Measurements from ENCODE around the gene SNRPB.

SNRPB gene

GRCh38 chr20:2468581-2469407 is 1.8 kb downstream of the SNRPB start:
- DNase-seq (ENCODE audit: low spot score) = no peak
- no peak for TF ChIP-seq CTCF (IDR thresholded peaks at IDR 0.05; ENCODE audit: extremely low read depth, missing control alignments)

GRCh38 chr20:2467412-2467811 is 3.2 kb downstream of the SNRPB start:
- no peak for TF ChIP-seq CTCF (IDR thresholded peaks at IDR 0.05; ENCODE audit: extremely low read depth, missing control alignments)
- DNase-seq (ENCODE audit: low spot score) = no peak

DNA sequence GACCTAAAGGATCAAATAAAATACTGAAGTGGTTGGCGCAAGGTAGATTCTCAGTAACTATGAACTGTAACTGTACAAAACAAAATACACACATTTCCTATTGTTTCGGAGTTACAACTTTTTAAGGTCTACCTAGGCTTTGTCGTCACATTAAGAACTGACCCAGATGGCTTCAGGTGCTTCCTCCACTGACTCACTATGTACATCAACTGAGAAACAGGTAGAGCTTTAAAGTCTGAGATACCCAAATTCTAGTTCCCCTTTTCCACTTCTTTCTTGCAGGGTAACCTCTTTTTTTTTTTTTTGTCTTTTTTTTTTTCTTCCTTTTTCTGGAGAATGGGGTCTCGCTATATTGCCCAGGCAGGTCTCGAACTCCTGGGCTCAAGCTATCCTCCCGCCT is 5.5 kb downstream of the SNRPB start:
- no peak for TF ChIP-seq CTCF (IDR thresholded peaks at IDR 0.05; ENCODE audit: extremely low read depth, missing control alignments)
- DNase-seq (ENCODE audit: low spot score) = no peak

DNA sequence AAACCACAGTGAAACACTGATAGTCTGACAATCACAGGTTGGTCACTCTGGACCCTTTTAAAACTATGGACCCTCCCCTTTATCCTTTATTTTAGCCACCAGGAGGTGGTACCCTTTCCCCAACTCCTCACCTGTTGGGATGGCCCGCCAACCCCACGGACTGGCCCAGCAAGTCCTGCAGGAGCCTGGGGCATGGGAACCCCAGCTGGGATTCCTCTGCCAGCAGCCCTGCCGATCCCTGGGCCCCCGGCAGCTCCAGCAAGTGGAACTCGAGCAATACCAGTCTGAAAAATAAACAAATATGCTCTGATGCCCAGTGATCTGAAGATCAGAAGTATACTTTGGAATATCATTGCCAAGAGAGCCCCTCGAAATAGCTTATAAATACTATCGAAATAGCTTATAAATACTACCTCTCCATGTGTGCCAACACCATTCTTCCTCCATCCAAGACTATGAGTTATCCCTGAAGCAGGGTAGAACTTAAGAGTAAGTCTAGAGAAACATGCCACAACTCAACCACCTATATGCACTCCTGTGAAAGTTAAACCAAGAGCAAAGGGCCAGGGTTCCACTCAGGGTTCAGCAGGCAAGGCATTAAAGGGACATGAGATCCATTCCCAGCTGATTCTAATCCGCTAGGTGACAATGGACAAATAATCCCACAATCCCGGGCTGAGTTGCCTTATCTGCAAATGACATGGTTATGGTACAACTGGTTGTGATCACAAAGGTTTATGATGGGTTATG is 6.8 kb downstream of the SNRPB start:
- DNase-seq (ENCODE audit: low spot score) = no peak
- TF ChIP-seq CTCF (IDR thresholded peaks at IDR 0.05; ENCODE audit: extremely low read depth, missing control alignments) = no peak

- no peak for TF ChIP-seq CTCF (IDR thresholded peaks at IDR 0.05; ENCODE audit: extremely low read depth, missing control alignments)
- DNase-seq (ENCODE audit: low spot score) = no peak
Observed at GRCh38 chr20:2462484-2462883, 8.1 kb downstream of the SNRPB start.

DNA sequence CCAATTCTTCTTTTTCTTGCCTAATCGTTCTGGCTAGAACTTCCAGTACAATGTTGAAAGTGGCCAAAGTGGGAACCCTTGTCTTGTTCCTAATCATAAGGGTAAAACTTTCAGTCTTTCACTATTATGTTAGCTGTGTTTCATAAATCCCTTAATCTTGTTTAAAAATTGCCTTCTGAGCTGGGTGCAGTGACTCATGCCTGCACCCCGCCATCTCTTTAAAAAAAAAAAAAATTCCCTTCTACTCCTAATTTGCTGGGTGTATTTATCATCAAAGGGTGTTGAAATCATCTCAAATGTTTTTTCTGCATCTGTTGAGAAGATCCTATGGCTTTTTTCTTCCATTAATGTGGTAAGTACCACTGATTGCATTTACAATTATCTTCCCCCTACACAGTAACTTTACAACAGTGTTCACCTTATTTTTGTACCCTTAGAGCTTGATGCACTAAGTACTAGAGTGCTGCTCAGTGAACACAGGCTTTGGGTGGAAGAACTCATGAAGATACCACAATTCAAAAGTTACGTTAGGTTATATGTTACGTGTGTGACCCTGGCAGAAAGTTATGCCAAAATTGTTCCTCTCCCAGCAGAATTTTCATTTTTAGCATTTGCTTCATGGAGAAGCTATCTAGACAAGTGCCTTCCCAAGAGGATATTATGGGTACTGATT is 9.7 kb downstream of the SNRPB start:
- no peak for DNase-seq (ENCODE audit: low spot score)
- no peak for TF ChIP-seq CTCF (IDR thresholded peaks at IDR 0.05; ENCODE audit: extremely low read depth, missing control alignments)

Data from GM20000 (cell line).